Bone marrow (tissue), 2 donors: Measurements from ENCODE around the gene KCNB1.
"Not testable (repeated sequence)": the region's sequence is repeated elsewhere in the genome, so short reads cannot be mapped to it uniquely, and the experiment has no call there.

Source experiments
- DNase-seq, 2 donors: peaks; one replicate each; lab custom pipeline; 2025; lab: John Stamatoyannopoulos, UW

The KCNB1 gene

GRCh38 chr20:49319208-49319809 is 163.2 kb downstream of the KCNB1 start:
- DNase-seq, result no peak

DNA sequence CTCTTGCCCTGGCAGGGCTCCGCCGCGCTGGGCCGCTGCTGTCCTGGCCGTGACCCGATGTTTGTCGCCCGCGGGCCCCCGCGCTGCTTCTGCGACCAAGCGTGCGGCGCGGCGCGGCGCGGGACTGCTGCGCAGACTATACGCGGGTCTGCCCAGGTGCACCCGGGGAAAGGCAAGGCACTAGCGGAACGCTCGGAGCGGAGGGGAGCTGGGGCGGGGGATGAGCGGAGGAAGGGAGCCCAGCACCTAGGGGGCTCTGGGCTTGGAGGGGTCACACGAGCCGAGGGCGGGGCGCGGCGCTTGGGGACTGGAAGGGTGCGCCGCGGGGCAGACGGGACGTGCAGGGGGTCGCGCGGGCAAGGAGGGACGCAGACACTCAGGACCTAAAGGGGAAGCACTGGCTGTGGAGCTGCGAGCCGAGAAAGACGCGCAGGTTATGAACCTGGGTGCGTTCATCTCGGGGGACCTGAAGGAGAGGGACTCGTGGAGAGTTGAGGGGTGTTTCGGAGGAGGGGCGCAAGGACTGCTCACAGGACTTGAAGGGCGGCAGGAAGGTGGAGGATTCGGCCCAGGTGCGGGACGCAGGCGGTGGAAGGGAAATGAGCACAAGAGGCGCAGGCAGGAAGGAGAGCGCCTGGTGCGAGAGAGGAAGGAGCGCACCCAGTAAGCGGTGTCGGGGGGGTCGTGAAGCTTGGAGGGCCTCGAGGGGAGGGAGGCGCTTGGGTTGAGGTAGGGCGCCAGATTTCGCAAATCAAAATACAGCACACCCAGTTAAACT is 163.8 kb downstream of the KCNB1 start:
- no peak for DNase-seq

DNA sequence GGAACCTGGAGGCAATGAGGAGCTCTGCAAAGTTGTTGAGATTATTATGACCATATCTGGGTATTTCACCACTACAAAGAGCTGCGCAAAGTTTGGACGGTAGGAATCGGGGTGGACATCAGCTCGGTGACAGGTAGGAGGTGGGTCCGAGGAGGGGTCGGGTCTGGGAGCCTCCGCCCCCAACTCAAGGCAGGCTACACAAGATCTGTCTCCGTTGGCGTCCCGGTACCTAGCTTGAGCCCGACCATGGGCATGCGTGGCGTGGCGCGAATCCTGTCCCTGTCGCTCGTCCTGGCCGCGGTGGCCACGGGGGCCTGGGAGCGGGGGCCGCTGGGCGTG is 164.4 kb downstream of the KCNB1 start:
- no peak for DNase-seq

DNA sequence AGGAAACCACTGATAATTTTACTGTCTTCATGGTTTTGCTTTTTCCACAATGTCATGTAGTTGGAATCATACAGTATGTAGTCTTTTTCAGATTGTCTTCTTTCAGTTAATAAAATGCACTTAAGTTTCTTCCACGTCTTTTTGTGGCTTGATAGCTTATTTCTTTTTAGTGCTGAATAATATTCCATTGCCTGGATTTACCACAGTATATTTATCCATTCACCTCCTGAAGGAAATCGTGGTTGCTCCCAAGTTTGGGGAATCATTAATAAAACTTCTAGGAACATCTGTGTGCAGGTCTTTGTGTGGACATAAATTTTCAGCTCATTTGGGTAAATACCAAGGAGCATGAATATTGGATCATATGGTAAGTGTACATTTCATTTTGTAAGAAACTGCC is 165.8 kb downstream of the KCNB1 start:
- no peak for DNase-seq

DNA sequence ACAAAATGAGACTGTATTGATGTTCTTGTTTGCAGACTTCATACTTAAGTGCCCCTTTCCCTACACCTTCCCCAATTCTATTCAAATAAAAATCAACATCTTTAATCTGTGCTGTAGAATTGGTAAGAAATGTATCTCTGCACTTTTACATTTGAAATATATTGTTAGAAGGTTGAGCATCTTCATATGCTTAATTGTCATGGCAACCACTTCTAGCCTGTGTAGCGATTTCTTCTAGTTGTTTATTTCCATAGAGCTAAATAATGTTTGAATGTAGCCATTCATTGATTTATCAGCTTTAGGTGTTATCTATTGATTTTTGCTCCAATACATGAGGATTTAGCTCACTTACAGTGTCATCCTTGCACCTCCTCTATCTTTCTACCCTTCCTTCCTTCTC is 166.9 kb downstream of the KCNB1 start:
- no peak for DNase-seq

DNA sequence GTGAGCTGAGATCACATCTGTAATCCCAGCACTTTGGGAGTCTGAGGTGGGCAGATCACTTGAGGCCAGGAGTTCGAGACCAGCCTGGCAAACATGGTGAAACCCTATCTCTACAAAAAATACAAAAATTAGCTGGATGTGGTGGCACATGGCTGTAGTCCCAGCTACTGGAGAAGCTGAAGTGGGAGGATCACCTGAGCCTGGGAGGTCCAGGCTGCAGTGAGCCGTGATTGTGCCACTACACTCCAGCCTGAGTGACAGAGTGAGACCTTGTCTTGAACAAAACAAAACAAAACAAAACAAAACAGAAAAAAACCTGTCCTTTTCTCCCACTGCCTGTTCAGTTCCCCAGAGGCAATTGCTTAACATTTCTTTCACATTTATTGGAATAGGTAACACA is 168.4 kb downstream of the KCNB1 start:
- not testable (repeated sequence) for DNase-seq
